H9 (cell line): ENCODE data around the gene SSH3. TPM values are rescaled to one million over a fixed set of nuclear protein-coding genes. Genes with fewer than 3 reads are reported as not detected.

Experiments used
- DNase-seq: peaks from one replicate; pipeline ENCODE4 v3.0.0-alpha.2; 2017
- H2AFZ ChIP-seq: one replicate; pipeline ENCODE4 v1.6.1; 2013; ENCODE audit warnings: mild to moderate bottlenecking, low read length, control low read depth, moderate library complexity
- H2AK5ac ChIP-seq: 2 replicates; pipeline ENCODE4 v1.6.1; 2013; ENCODE audit warnings: low read length, control low read depth, mixed read lengths; ENCODE audit not compliant: insufficient read length
- H2BK120ac ChIP-seq: one replicate; pipeline ENCODE4 v1.6.1; 2013; ENCODE audit warnings: low read depth, mild to moderate bottlenecking, low read length, control low read depth, inconsistent platforms; ENCODE audit not compliant: poor library complexity, severe bottlenecking
- H2BK12ac ChIP-seq: 2 replicates; pipeline ENCODE4 v1.6.1; 2013; ENCODE audit warnings: low read length, control low read depth, mixed read lengths, low read depth; ENCODE audit not compliant: insufficient read length
- H2BK15ac ChIP-seq: 2 replicates; pipeline ENCODE4 v1.6.1; 2013; ENCODE audit warnings: low read depth, low read length, control low read depth
- H2BK20ac ChIP-seq: one replicate; pipeline ENCODE4 v1.6.1; 2013; ENCODE audit warnings: low read depth, mild to moderate bottlenecking, low read length, control low read depth, inconsistent platforms; ENCODE audit not compliant: poor library complexity, severe bottlenecking
- H2BK5ac ChIP-seq: 2 replicates; pipeline ENCODE4 v1.6.1; 2013; ENCODE audit warnings: low read length, control low read depth, mixed read lengths; ENCODE audit not compliant: insufficient read length
- H3K14ac ChIP-seq: 2 replicates; pipeline ENCODE4 v1.6.1; 2013; ENCODE audit warnings: low read length, control low read depth; ENCODE audit not compliant: insufficient read depth
- H3K18ac ChIP-seq: 2 replicates; pipeline ENCODE4 v1.6.1; 2013; ENCODE audit warnings: low read depth, mild to moderate bottlenecking, mixed read lengths, low read length, control low read depth; ENCODE audit not compliant: insufficient read length
- H3K23ac ChIP-seq: 2 replicates; pipeline ENCODE4 v1.6.1; 2013; ENCODE audit warnings: low read length, control low read depth, mixed read lengths, low read depth; ENCODE audit not compliant: insufficient read length
- H3K23me2 ChIP-seq: 2 replicates; pipeline ENCODE4 v1.6.1; 2013; ENCODE audit warnings: low read depth, mild to moderate bottlenecking, mixed read lengths, low read length, control low read depth; ENCODE audit not compliant: insufficient read length, poor library complexity, severe bottlenecking
- H3K27ac ChIP-seq: 2 replicates; pipeline ENCODE4 v1.5.1; 2013; ENCODE audit warnings: low read length, control low read depth, mixed read lengths, low read depth; ENCODE audit not compliant: insufficient read length
- H3K27me3 ChIP-seq: 2 replicates; pipeline ENCODE4 v1.6.1; 2013; ENCODE audit warnings: low read length, control low read depth, inconsistent platforms; ENCODE audit not compliant: insufficient read depth
- H3K4ac ChIP-seq: 2 replicates; pipeline ENCODE4 v1.6.1; 2013; ENCODE audit warnings: low read depth, mild to moderate bottlenecking, control low read depth, inconsistent platforms, low read length, moderate library complexity
- H3K4me1 ChIP-seq: 2 replicates; pipeline ENCODE4 v1.6.1; 2013; ENCODE audit warnings: low read length, control low read depth, inconsistent platforms; ENCODE audit not compliant: insufficient read depth
- H3K4me2 ChIP-seq: 2 replicates; pipeline ENCODE4 v1.6.1; 2013; ENCODE audit warnings: low read length, control low read depth, mixed read lengths; ENCODE audit not compliant: insufficient read length, insufficient read depth
- H3K56ac ChIP-seq: 2 replicates; pipeline ENCODE4 v1.6.1; 2013; ENCODE audit warnings: low read depth, mild to moderate bottlenecking, mixed read lengths, low read length, control low read depth; ENCODE audit not compliant: insufficient read length
- H3K79me1 ChIP-seq: 2 replicates; pipeline ENCODE4 v1.6.1; 2013; ENCODE audit warnings: low read depth, mild to moderate bottlenecking, moderate library complexity, low read length, control low read depth, inconsistent platforms; ENCODE audit not compliant: insufficient read depth, poor library complexity, severe bottlenecking
- H3K79me2 ChIP-seq: 2 replicates; pipeline ENCODE4 v1.6.1; 2013; ENCODE audit warnings: low read length, control low read depth, inconsistent platforms; ENCODE audit not compliant: insufficient read depth
- H3K9ac ChIP-seq: 2 replicates; pipeline ENCODE4 v1.6.1; 2013; ENCODE audit warnings: low read length, control low read depth, mixed read lengths; ENCODE audit not compliant: insufficient read length; ENCODE audit errors: extremely low read depth
- H3K9me3 ChIP-seq: one replicate; pipeline ENCODE4 v1.6.1; 2013; ENCODE audit warnings: low read depth, low read length, inconsistent platforms; ENCODE audit not compliant: control insufficient read depth
- H3T11ph ChIP-seq: one replicate; pipeline ENCODE4 v1.6.1; 2013; ENCODE audit warnings: mild to moderate bottlenecking, low read length, control low read depth, inconsistent platforms
- H4K20me1 ChIP-seq: one replicate; pipeline ENCODE4 v1.6.1; 2013; ENCODE audit not compliant: control insufficient read depth, insufficient read length, insufficient read depth
- H4K5ac ChIP-seq: 2 replicates; pipeline ENCODE4 v1.6.1; 2013; ENCODE audit warnings: low read depth, mild to moderate bottlenecking, mixed read lengths, low read length, control low read depth; ENCODE audit not compliant: insufficient read length
- H4K8ac ChIP-seq: replicated peaks from 2 replicates; pipeline ENCODE4 v1.6.1; 2013; ENCODE audit warnings: low read length, control low read depth, mixed read lengths, low read depth; ENCODE audit not compliant: insufficient read length
- H4K91ac ChIP-seq: 2 replicates; pipeline ENCODE4 v1.6.1; 2013; ENCODE audit warnings: low read depth, mild to moderate bottlenecking, moderate library complexity, mixed read lengths, low read length, control low read depth; ENCODE audit not compliant: insufficient read length
- H3K27ac Mint-ChIP-seq, 3 experiments: 2 replicates in 2 of 3; 3 replicates in 1 of 3; pipeline ENCODE4 v1.8.0; 2020 to 2021; ENCODE audit warnings: mixed read lengths in 3 of 3, mild to moderate bottlenecking in 1 of 3, moderate library complexity in 1 of 3
- H3K27me3 Mint-ChIP-seq: 2 replicates; pipeline ENCODE4 v1.8.0; 2021; ENCODE audit warnings: low read depth, mild to moderate bottlenecking, moderate library complexity, mixed read lengths
- H3K36me3 Mint-ChIP-seq, 3 experiments: 2 replicates in 2 of 3; 3 replicates in 1 of 3; pipeline ENCODE4 v1.8.0; 2020 to 2021; ENCODE audit warnings: low read depth in 3 of 3, mixed read lengths in 3 of 3; ENCODE audit not compliant: insufficient read depth in 1 of 3
- H3K4me1 Mint-ChIP-seq, 2 experiments: 2 replicates each; pipeline ENCODE4 v1.8.0; 2020; ENCODE audit warnings: mixed read lengths in 2 of 2
- H3K4me3 Mint-ChIP-seq, 2 experiments: 2 replicates in 1 of 2; 3 replicates in 1 of 2; pipeline ENCODE4 v1.8.0; 2020 to 2021; ENCODE audit warnings: mild to moderate bottlenecking in 2 of 2, mixed read lengths in 2 of 2, moderate library complexity in 1 of 2
- H3K9me3 Mint-ChIP-seq, 2 experiments: 2 replicates in 1 of 2; 3 replicates in 1 of 2; pipeline ENCODE4 v1.8.0; 2020; ENCODE audit warnings: mild to moderate bottlenecking in 2 of 2, mixed read lengths in 2 of 2, moderate library complexity in 1 of 2
- CTCF ChIP-seq: fragments of 200-600 bp; sonication (generic); conservative IDR thresholded peaks from 3 replicates; pipeline ENCODE4 v1.8.0; 2021; ENCODE audit warnings: antibody characterized with exemption, mild to moderate bottlenecking
- WGBS: extraction: QIAGEN DNeasy Blood & Tissue Kit; methylation state at CpG from one replicate; pipeline ENCODE4 v1.1.7; 2013; ENCODE audit warnings: missing lambda C conversion rate, low lambda C conversion rate, mixed read lengths; ENCODE audit not compliant: insufficient read length; ENCODE audit errors: extremely low coverage; 5-methylcytosine and 5-hydroxymethylcytosine counted together
- total RNA-seq: library from RNA; stranded (reverse); gene quantifications from 2 replicates; pipeline ENCODE4 v1.2.1, GENCODE V29; 2021

The SSH3 gene
- total RNA-seq, 1 experiment from 2014 or later: 42.2 TPM

DNA sequence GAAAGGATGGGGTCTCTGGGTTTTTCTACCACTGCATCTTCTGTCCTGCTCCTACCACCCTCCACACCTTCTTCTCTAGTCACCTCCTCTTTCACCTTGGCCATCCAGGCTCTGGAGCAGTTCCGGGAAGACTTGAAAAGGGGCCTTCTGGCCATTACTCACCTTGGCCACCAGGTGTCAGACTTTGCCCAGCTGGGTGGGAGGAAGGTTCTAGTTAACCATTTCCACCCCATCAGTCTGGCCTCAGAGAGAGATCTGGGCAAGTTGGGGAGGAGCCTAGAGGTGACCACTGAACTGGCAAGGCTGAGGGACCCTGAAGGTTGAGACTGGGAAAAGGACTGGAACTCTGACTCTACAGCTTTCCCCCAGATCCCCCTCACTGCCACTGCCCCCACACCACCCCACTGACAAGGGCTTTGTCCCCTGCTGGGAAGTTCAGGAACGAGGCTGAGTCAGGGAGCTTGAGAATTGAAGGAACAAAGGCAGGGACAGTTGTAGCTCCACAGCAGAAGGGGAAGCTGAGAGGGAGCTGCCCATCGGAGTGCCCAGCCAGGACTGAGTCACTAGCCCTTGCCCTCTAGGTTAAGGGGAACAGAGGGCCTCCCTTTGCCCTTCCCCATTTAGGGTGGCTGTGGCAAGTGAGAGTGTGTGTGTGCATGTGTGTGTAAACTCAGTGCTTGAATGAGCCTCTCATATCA, 53.7 kb downstream of the SSH3 start:
- Mint-ChIP-seq H3K4me1 (peaks cover 34 to 42% of the 10 kb centered on the region in 2 experiments), H3K9me3 (no peaks in the 10 kb centered on the region), H3K4me3 (peak overlapping the region in 1 of 2 experiments; percentile 3; a peak in 2 of 5 replicates), H3K36me3 (no peaks in the 10 kb centered on the region), H3K27me3 (peaks cover 29% of the 10 kb centered on the region), H3K27ac (peak overlapping the region in 1 of 3 experiments; percentile 20; a peak in 1 of 7 replicates)
- H2AFZ ChIP-seq: no peak overlapping the region
- H3K4ac ChIP-seq: no peak overlapping the region
- H2BK5ac ChIP-seq: no peak overlapping the region
- H3K23ac ChIP-seq: no peak overlapping the region
- peak; percentile 97 for TF ChIP-seq CTCF
- H3K9ac ChIP-seq: no peak overlapping the region
- H3K18ac ChIP-seq: no peak overlapping the region
- peak; percentile 86 for DNase-seq
- no peaks in the 10 kb centered on the region for H3K9me3 ChIP-seq
- no peak overlapping the region for H3K56ac ChIP-seq
- no CpG with 5 or more reads among the region's 3 CpGs for WGBS
- no peak overlapping the region for H4K8ac ChIP-seq
- H3K23me2 ChIP-seq: peaks cover 14% of the 10 kb centered on the region
- H2BK15ac ChIP-seq: no peak overlapping the region
- H2BK12ac ChIP-seq: no peak overlapping the region
- H3K14ac ChIP-seq: no peak overlapping the region
- H2BK20ac ChIP-seq: no peak overlapping the region
- H3T11ph ChIP-seq: no peak overlapping the region
- no peak overlapping the region for H4K91ac ChIP-seq
- H3K4me2 ChIP-seq: no peak overlapping the region
- no peak overlapping the region for H3K27ac ChIP-seq
- no peak overlapping the region for H4K5ac ChIP-seq
- H3K27me3 ChIP-seq: no peaks in the 10 kb centered on the region; the same call in 1 of the 2 replicates
- no peaks in the 10 kb centered on the region for H3K4me1 ChIP-seq
- H3K79me2 ChIP-seq: no peaks in the 10 kb centered on the region
- no peaks in the 10 kb centered on the region for H4K20me1 ChIP-seq
- H3K79me1 ChIP-seq: no peaks in the 10 kb centered on the region
- no peak overlapping the region for H2AK5ac ChIP-seq
- H2BK120ac ChIP-seq: no peak overlapping the region
